NCI-H1694 (cell line): Measurements from ENCODE around the gene DOCK2.
"Not testable (repeated sequence)": the region's sequence is repeated elsewhere in the genome, so short reads cannot be mapped to it uniquely, and the experiment has no call there.

Experiments
- DNase-seq: peaks from one replicate; lab custom pipeline; 2025; lab: John Stamatoyannopoulos, UW

DOCK2 gene

GRCh38 chr5:169719360-169720314, 82.6 kb downstream of the DOCK2 start:
- no peak for DNase-seq

GRCh38 chr5:169721771-169722170, 84.7 kb downstream of the DOCK2 start:
- DNase-seq: no peak

GRCh38 chr5:169723103-169723831, 86.2 kb downstream of the DOCK2 start:
- no peak for DNase-seq

- DNase-seq: no peak
Measured at GRCh38 chr5:169724303-169725087, 87.4 kb downstream of the DOCK2 start.

- DNase-seq: not testable (repeated sequence)
Measured at GRCh38 chr5:169725665-169726064, 88.6 kb downstream of the DOCK2 start.

GRCh38 chr5:169728418-169728817, 91.3 kb downstream of the DOCK2 start:
- no peak for DNase-seq

- no peak for DNase-seq
Measured at GRCh38 chr5:169731221-169731620, 94.1 kb downstream of the DOCK2 start.

- DNase-seq: no peak
Measured at GRCh38 chr5:169732841-169733240, 95.8 kb downstream of the DOCK2 start.

- DNase-seq: no peak
Measured at GRCh38 chr5:169735913-169736312, 98.8 kb downstream of the DOCK2 start.

- no peak for DNase-seq
Measured at GRCh38 chr5:169736653-169737052, 99.6 kb downstream of the DOCK2 start.

GRCh38 chr5:169740435-169740834, 103.4 kb downstream of the DOCK2 start:
- no peak for DNase-seq

- DNase-seq: peak; percentile 76
Measured at GRCh38 chr5:169742771-169743296, 105.8 kb downstream of the DOCK2 start.

GRCh38 chr5:169744336-169744735, 107.3 kb downstream of the DOCK2 start:
- DNase-seq: no peak

GRCh38 chr5:169745441-169746146, 108.5 kb downstream of the DOCK2 start:
- DNase-seq: no peak

- DNase-seq: no peak
Measured at GRCh38 chr5:169746147-169746694, 109.1 kb downstream of the DOCK2 start.

GRCh38 chr5:169748174-169748573, 111.1 kb downstream of the DOCK2 start:
- no peak for DNase-seq

- no peak for DNase-seq
Measured at GRCh38 chr5:169749295-169749694, 112.2 kb downstream of the DOCK2 start.

GRCh38 chr5:169751490-169751889, 114.4 kb downstream of the DOCK2 start:
- no peak for DNase-seq

- not testable (repeated sequence) for DNase-seq
Measured at GRCh38 chr5:169752566-169752965, 115.5 kb downstream of the DOCK2 start.

- DNase-seq: no peak
Measured at GRCh38 chr5:169753795-169754194, 116.7 kb downstream of the DOCK2 start.

GRCh38 chr5:169754737-169755136, 117.7 kb downstream of the DOCK2 start:
- DNase-seq: no peak
